PC-9 (cell line): ENCODE measurements around the gene GAA.

ENCODE experiments used
- CTCF ChIP-seq: fragments of 200-600 bp; sonication (generic); conservative IDR thresholded peaks from 2 replicates; pipeline ENCODE4 v1.6.1; 2017; ENCODE audit warnings: mixed run types, antibody characterized with exemption, mild to moderate bottlenecking, moderate library complexity
- EZH2 ChIP-seq: fragments of 200-600 bp; sonication (generic); IDR thresholded peaks from 2 replicates; pipeline ENCODE4 v1.8.0; 2017; ENCODE audit warnings: antibody characterized with exemption, low read depth

DNA sequence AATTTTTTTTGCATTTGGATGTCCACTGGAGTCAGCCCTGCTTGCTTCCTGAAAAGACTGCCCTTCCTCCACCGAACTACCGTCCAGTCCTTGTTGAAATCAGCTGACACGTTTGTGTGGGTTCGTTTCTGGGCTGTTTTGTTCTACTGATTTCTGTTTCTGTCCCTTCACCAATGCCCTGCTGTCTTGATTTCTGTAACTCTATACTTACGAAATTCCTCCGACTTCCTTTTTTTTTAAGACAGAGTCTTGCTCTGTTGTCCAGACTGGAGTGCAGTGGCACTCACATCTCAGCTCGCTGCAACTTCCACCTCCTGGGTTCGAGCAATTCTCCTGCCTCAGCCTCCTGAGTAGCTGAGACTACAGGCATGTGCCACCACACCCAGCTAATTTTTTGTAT is 8.4 kb upstream of the GAA start:
- TF ChIP-seq CTCF (no peak), EZH2 (no peak)
